Coronary artery (tissue), 2 donors: ENCODE results near the gene HOXC6.
A peak's percentile ranks its signal among the peaks of the same experiment; 100 is the strongest.

Experiments
- DNase-seq: peaks from one replicate; pipeline ENCODE4 v3.0.0-alpha.2; 2017; ENCODE audit warnings: low spot score
- H3K27ac ChIP-seq, 2 donors: fragments of 200-600 bp; sonication (generic); one replicate each; pipeline ENCODE4 v1.5.1; 2016 to 2019
- H3K4me3 ChIP-seq: fragments of 200-600 bp; sonication (generic); 2 replicates; pipeline ENCODE4 v1.5.1; 2016; ENCODE audit warnings: mild to moderate bottlenecking, moderate library complexity
- CTCF ChIP-seq: fragments of 200-600 bp; sonication (generic); IDR thresholded peaks from one replicate; pipeline ENCODE4 v1.5.1; 2019; ENCODE audit warnings: antibody characterized with exemption

HOXC6 gene

GRCh38 chr12:54030442-54030801, 2.2 kb downstream of the HOXC6 start:
- no peak for TF ChIP-seq CTCF
- Histone ChIP-seq H3K4me3 (no peak overlapping the region), H3K27ac (no peak overlapping the region)
- no peak for DNase-seq

GRCh38 chr12:54030889-54031471, 2.7 kb downstream of the HOXC6 start:
- peak overlapping the region; percentile 29 for H3K4me3 ChIP-seq
- DNase-seq, result no peak

GRCh38 chr12:54031480-54031879, 3.2 kb downstream of the HOXC6 start:
- DNase-seq, result no peak
- Histone ChIP-seq H3K27ac (no peak overlapping the region), H3K4me3 (peak overlapping the region; percentile 29)
- no peak for TF ChIP-seq CTCF

More at GRCh38 chr12:54030889-54031471, 2.7 kb downstream of the HOXC6 start:
- TF ChIP-seq CTCF, result no peak
- no peak overlapping the region for H3K27ac ChIP-seq

- TF ChIP-seq CTCF, result no peak
- Histone ChIP-seq H3K27ac (no peak overlapping the region), H3K4me3 (no peak overlapping the region)
- DNase-seq, result no peak
These were observed 3.9 kb downstream of the HOXC6 start for GRCh38 chr12:54032086-54032619.

GRCh38 chr12:54032627-54033100, 4.4 kb downstream of the HOXC6 start, which contains the start of gene HOXC5:
Gene HOXC5 (plus strand): TSS chr12:54033050. CDS start chr12:54033123, 73 bp downstream.
- H3K4me3 ChIP-seq, result peak within 1 kb of the TSS; percentile 64
- DNase-seq, result no peak
- TF ChIP-seq CTCF, result peak; percentile 78
- H3K27ac ChIP-seq, result peak within 1 kb of the TSS in 1 of 2 donors; percentile 14

DNA sequence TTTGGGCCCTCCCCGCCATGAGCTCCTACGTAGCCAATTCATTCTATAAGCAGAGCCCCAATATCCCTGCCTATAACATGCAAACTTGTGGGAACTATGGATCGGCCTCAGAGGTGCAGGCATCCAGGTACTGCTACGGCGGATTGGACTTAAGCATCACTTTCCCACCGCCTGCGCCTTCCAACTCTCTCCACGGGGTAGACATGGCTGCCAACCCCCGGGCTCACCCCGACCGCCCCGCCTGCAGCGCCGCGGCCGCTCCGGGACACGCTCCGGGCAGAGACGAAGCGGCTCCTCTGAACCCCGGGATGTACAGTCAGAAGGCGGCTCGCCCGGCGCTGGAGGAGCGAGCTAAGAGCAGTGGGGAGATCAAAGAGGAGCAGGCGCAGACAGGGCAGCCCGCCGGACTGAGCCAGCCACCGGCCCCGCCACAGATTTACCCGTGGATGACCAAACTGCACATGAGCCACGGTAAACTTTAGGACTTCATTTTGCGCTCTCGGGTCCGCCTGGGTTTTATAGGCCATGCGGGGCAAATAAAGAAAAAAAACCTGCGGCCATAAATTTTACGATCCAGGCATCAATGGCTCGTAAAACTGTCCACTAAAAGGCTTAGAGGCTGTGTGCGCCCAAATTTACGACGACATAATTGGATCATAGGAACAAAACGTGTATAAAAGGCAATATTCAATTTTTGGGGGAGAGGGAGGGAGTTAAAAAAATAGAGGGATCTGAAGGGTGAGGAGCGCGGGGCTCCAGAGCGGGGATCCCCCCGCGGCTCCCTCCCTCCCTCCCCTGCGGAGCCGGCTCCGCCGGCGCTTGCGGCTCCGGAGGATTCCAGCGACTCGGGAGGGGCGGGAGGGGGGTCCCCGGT, 5.1 kb downstream of the HOXC6 start:
- peak overlapping the region; percentile 64 for H3K4me3 ChIP-seq
- DNase-seq, result no peak

More for the DNA sequence above, 5.1 kb downstream of the HOXC6 start:
- TF ChIP-seq CTCF, result no peak
- peak overlapping the region in 1 of 2 donors; percentile 14 for H3K27ac ChIP-seq
